HTR-8/SVneo (cell line): Measurements from ENCODE around the gene BNIP3.
"Not testable (repeated sequence)": the region's sequence is repeated elsewhere in the genome, so short reads cannot be mapped to it uniquely, and the experiment has no call there.

Source experiments
- DNase-seq: peaks from one replicate; pipeline ENCODE4 v3.0.0; 2011; ENCODE audit warnings: low spot score, mixed read lengths; ENCODE audit not compliant: insufficient read length
- FAIRE-seq: peaks from 2 replicates; lab custom pipeline; 2011; peaks lifted over from hg19 to GRCh38; lab: Jason Lieb, UNC

The BNIP3 gene

DNA sequence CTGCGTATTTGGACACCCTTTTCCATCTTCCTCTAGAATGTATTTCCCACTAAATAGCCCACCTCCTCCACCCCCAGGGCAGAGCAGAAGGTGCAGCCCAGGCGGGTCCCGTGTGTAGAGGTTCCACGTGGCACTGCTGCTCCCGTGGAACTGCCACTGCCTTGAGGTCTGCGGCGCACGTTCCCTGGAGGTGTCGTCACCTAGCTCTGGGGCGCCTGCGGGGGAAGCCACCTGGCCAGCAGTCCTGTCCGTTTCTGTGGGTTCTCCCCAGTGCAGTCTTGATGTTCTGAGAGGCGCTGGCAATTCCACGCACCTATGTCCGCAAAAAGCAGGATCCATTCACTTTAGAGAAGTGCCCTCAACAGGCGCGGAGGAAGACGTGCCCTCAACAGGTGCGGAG lies 21.9 kb downstream of the BNIP3 start:
- FAIRE-seq = no peak
- no peak for DNase-seq

DNA sequence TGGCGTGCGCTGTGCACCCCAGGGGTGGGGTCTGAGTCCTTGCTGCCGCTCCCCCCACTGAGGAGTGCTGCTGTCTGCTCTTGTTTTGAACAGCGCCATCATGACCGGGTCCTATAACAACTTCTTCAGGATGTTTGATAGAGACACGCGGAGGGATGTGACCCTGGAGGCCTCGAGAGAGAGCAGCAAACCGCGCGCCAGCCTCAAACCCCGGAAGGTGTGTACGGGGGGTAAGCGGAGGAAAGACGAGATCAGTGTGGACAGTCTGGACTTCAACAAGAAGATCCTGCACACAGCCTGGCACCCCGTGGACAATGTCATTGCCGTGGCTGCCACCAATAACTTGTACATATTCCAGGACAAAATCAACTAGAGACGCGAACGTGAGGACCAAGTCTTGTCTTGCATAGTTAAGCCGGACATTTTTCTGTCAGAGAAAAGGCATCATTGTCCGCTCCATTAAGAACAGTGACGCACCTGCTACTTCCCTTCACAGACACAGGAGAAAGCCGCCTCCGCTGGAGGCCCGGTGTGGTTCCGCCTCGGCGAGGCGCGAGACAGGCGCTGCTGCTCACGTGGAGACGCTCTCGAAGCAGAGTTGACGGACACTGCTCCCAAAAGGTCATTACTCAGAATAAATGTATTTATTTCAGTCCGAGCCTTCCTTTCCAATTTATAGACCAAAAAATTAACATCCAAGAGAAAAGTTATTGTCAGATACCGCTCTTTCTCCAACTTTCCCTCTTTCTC lies 26.0 kb downstream of the BNIP3 start:
- DNase-seq = no peak
- FAIRE-seq = no peak

DNA sequence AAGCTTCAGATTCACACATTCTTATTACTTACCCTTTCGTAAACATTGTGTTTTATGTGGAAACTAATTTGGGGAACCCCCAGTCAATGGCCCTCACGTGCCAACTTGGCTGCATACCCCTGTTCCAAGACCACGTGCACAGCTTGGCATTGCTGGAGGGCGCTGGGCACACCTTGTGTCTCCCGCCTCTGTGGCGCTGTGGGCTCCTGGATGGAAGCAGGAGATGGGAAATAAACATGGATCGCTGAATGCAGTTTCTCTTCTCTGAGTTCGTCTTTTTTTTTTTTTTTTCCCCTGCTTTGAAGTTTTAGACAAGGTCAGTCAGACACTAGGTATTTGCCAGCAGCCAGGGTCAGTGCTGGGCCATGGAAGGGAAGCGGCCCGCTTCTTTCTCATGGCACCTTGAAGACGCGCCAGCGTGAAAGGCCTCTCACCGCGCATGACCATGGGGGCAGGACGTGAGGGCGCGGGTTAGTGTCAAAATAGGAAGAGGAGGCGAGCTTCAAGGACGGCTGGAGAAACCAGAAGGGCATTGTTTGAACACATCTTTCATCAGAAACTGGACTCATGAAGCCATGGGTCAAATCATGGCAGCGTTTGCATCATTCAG lies 27.3 kb downstream of the BNIP3 start:
- no peak for FAIRE-seq

DNA sequence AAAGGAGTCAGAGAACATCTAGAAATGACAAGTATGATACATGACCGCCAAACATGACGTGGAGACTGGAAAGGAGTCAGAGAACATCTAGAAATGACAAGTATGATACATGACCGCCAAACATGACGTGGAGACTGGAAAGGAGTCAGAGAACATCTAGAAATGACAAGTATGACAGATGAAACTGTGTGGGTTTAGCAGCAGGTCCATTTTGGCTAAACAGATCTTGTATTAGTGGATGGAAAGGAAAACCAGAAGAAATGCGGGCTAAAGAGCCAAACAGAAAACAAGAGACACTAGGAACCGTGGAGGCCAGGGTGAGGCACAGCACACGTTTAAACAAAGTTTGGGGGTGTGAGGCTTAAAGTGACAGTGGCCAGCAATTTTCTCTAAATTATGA lies 31.8 kb downstream of the BNIP3 start:
- not testable (repeated sequence) for DNase-seq, FAIRE-seq

More for the DNA sequence above, 27.3 kb downstream of the BNIP3 start:
- no peak for DNase-seq

DNA sequence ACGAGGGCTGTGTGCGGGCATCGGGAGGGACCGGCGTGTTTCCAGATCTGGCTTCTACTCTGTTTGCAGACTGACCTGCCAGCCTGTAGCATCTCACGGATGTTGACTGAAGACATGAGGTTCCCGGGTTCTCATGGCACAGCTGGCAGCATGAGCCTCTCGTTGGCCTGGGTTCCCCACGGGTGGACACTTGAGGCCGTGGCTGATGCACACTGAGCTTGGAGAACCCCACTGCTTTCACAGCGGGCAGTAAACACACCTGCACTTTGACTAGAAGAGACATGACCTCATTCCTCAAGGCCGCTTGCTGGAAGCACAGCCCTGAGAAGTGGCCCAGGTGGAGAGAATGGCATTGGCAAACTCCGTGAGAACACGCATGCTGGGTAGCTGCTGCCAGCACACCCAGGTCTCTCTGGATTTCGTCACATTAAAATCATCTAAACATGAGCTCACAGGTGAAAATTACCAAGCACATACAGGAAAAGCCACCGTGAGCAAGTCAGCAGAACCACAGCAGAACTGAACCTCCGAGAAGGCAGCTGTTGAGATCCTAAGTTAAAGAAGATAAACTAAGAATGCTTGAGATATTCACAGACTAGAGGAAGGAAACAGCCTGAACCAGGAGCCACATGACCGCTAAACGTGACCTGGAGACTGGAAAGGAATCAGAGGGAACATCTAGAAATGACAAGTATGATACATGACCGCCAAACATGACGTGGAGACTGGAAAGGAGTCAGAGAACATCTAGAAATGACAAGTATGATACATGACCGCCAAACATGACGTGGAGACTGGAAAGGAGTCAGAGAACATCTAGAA lies 32.5 kb downstream of the BNIP3 start:
- DNase-seq = no peak
- FAIRE-seq = no peak

DNA sequence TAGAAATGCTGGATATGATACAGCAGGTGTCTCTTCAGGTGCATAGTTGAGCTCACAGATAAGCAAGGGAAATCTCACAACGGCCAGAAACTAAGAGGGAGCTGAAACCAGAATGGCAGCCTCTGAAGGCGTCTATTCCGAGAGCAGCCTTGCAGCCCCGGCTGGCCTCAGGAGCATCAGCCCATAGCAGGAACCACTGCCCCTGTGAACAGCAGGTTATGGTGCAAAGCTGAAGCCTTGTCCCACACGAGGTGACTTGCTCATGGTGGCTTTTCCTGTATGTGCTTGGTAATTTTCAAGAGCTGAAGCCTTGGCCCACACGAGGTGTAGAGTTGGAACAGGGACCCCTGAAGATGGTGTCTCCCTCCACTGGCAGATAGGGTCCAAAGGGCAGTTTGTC lies 33.2 kb downstream of the BNIP3 start:
- FAIRE-seq (no peak), DNase-seq (no peak)

DNA sequence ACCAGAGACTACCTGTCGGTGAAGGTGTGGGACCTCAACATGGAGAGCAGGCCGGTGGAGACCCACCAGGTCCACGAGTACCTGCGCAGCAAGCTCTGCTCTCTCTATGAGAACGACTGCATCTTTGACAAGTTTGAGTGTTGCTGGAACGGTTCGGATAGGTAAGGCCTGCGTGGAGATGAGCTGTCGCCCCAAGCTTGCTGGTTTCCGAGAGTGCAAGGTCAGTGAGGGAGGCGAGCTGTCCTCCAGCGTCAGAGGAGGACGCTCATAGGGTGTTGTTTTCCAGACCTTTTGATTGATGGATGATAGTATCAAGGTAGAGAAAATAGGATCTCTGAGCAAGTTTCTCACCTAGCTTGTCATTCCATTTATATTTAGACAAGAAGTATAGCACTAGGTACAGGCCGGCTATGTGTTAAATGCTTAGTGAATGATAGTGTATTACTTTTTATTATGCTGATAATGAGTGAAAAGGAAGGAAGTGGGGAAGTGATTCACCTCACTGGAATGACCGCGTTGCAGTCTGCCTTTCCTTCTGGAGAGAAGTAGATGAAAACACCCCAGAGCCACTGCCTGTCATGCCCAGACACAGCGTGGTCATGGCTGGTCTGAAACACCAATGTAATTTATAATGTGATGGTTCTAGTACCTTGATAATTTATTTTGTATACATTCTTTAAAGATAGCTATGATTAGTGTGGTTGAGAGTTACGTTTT lies 33.9 kb downstream of the BNIP3 start:
- peak; percentile 80 for DNase-seq

DNA sequence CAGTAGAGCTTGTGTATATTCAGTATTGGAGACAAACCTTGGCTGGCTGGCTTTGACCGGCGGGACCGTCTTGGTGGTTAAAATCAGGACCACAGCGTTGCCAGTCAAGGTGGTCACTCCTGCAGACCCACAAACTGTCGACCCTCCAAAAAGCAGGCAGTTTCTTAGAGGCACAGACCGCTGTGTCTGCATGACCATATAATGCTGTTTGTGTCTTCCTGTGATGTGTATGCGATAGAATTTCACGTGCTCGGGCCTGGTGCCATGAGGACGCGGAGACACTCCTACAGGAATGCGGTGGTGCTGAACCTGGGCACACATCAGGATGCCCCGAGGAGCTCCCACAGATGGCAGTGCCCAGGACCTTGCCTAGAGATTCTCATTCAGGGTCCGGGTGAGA lies 34.8 kb downstream of the BNIP3 start:
- DNase-seq (no peak), FAIRE-seq (no peak)

More for the DNA sequence above, 33.9 kb downstream of the BNIP3 start:
- no peak for FAIRE-seq

DNA sequence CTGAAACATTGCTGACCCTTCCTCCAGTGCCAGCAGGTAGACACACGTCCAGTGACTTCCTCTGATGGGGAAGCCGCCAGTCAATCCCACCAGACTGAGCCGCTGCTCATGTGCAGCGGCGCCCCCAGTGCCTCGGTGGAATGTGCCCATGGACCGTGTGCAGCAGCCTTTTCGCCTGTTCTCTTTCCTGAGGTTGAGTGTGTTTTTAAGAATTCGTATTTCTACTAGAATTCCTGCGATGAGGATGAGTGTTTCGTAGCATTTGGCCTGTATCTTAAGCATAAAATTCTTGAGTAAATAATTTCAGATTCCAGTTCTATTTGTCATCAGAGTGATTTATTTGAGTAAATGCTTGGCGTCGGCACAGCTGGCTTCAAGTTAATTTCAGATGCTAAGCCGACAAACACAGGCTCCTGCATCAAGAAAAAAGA lies 35.4 kb downstream of the BNIP3 start:
- FAIRE-seq = no peak
- DNase-seq = peak; percentile 61

DNA sequence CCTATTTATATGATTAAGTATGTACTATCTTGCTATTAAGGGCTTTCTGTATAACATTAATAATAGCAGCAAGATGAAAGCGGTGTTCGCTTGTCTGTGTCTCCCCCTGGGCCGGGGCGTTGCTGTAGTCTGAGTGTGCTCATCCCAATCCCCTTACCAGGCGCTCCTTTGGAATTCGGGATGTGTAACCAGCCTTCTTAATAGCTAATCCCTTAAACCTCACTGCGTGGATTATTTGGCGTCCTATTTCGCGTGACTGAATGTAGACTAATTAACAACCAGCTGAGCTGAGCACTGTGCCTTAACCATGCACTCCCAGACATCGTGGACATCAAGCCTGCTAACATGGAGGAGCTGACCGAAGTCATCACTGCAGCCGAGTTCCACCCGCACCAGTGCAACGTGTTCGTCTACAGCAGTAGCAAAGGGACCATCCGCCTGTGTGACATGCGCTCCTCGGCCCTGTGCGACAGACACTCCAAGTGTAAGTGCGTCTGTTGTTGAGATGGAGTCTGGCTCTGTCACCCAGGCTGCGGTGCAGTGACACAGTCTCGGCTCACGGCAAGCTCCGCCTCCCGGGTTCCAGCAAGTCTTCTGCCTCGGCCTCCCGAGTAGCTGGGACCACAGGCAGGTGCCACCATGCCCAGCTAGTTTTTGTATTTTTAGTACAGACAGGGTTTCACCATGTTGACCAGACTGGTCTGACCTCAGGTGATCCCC lies 36.6 kb downstream of the BNIP3 start:
- FAIRE-seq = no peak
- no peak for DNase-seq

DNA sequence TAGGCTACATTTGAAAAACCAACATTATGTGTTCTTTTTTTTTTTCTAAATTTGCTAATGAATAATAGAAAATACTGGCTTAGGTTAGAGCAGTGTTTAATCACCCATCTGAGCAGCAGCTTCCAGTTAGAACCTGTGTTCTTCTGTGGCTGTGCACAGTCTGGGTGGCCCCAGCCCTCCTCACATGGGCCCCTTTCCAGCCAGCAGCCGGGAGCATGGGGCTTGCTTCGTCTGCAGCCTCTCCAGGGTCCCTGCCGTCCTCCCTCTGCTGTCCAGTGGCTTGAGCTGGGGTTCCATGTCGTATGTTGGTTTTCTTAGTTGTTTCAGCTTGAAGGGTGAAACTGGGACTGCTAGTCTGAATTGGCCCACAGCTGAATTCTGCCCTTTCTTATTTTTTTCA lies 37.3 kb downstream of the BNIP3 start:
- FAIRE-seq (no peak), DNase-seq (no peak)

DNA sequence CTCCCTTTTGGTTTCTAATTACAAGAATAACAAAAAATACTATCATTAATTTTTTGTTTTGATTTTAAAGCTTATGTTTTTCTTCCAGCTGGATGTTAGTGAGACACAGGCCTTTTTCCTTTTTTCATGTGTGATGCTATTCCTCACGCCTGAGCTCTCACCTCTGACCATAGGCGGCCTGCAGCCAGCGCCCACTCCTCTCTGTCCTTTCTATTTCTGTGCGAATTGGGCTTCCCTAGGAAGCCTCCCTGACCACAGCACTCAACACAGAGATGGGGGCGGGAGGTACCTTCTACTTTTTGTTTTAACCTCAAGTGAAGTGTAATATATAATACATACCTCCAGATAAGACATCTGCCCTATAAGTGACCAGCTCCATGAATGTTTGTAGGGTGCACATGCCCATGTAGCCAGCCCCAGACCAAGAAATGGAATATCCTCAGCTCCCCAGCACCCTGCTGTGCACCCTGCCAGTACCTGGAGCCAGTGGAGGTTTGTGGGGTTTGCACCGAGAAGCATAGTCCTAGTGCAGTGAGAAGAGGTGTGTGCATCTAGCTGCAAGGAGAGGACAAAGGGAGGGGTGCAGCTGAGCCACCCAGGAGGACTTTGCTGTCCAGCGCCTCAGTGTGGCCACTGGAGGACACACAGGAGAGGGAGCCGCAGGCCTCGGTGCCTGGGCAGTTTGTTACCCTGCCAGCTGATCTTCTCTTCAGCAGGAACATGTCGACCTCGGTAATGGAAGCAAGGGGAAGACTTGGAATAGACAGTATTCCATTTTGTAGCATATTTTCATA lies 38.5 kb downstream of the BNIP3 start:
- DNase-seq (no peak), FAIRE-seq (no peak)

DNA sequence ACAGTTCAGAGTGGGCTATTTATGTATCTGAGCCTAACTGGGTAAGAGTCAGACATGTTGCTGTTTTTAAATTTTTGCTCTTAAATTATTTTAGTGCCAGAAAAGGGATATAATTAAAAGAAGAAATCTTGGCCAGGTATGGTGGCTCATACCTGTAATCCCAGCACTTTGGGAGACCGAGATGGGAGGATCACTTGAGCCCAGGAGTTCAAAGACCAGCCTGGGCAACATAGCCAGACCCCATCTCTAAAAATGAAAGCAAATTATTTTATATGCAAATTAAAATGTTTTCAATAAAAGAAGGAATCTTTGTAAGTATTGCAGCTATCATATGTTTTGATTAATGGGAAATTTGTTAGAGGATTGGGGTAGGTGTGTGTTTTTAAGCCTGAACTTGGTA lies 39.3 kb downstream of the BNIP3 start:
- no peak for DNase-seq
- FAIRE-seq = no peak

DNA sequence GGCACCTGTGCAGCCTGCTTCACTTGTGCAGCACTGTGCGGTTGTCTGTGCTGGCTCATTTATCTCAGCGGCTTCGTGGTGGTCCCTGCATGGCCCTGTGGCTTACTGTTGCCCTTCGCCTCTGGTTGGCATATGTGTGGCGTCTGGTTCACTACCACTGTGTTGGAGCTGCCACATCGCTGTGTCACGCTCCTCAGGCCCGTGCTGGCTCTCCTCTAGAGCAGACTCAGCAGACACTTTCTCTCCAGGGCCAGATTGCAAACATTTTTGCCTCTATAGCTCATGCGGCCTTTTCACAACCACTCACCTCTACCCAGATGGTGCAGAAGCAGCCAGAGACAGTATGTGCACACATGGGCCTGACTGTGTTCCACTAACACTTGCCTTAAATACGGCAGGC lies 43.0 kb downstream of the BNIP3 start:
- FAIRE-seq = no peak
- no peak for DNase-seq

DNA sequence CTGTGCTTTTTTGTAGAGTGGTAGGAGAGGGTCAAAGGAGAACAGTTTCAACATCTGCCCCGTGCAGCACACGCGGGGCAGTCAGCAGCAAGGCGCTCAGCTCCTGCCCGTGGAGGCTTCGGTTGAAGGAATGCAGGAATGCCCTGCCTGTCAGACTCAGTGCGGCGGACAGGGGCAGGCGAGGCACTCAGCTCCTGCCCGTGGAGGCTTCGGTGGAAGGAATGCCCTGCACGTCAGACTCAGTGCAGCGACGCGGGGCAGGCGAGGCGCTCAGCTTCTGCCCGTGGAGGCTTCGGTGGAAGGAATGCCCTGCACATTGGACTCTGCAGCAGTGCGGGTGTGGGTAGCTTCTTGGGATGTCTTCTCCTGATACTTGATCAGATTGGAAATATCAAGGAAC lies 43.9 kb downstream of the BNIP3 start:
- no peak for FAIRE-seq
- no peak for DNase-seq

DNA sequence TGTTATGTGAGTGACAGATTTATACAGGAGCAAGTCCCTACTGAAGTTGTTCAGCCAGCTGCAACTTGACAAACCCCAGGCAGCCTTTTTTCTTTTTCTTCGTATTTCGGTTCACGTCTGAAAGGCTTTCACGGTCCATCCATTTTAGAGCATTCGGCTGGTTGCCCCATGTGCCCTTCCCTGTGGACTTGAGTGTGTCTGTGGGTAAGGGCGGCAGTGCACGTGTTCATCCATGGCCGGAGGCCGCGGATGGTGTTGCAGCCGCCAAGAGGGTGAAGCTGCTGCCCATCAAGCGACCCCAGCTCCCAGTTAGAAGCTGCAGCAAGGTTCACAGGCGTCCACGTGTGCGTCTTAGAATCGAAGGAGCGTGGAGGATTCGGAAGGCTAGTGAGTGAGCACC lies 45.0 kb downstream of the BNIP3 start:
- DNase-seq (no peak), FAIRE-seq (no peak)

DNA sequence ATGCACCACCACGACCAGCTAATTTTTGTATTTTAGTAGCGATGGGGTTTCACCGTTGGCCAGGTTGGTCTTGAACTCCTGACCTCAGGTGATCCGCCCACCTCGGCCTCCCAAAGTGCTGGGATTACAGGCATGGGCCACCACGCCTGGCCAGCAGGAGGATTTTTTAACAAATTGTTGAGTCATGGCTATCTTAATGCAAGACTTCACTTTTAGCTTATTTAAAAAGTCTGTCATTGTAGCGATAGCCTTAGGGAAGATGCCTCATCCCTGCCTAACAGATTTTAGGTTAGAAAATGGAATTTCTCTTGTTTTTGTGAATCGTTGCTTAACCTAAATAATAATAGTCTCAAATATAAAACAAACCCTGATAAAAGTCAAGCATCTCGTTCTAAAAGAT lies 45.4 kb downstream of the BNIP3 start:
- DNase-seq = no peak
- FAIRE-seq = no peak

DNA sequence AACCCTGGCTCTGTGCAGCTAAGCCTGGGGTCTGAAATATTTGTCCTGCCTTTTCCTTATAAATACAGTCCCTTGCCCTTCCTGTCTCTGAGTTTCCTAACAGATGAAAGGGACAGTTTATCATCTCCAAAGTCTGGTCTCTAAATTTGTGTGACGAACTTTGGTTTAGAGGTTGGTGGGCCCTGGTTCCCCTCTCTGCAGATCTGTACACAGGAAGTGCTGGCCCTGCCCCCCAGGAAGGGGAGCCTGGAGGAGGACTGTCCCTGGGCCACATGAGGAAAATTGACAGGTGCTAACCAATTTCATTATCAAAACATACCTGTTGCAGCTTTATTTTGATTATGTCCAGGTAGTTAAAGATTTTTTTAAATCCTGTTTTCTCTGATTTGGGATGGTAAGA lies 46.5 kb downstream of the BNIP3 start:
- no peak for FAIRE-seq

DNA sequence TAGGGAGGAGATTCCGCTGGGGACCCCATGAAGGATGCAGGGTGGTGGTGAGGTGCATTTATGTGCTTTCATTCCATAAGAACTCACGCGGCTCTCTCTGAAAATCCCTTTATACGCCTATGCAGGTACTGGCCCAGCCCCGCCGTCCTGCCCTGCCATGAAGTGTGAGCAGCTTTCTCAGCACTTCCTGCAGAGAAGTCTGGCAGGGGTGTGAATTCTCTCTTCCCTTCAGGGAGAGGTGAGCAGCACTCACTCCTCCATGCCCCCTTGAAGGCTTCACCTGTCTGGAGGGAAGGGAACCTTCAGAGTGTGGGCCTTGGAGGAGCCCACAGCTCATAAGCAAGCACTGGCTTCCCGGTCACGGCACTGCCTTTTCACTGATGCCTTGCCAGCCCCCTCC lies 47.0 kb downstream of the BNIP3 start:
- FAIRE-seq (no peak), DNase-seq (no peak)

More for the DNA sequence above, 46.5 kb downstream of the BNIP3 start:
- DNase-seq = no peak
